ENCODE data around the gene DDX39B.

Gene DDX39B

GRCh38 chr6:31497531-31498476 is 44.0 kb downstream of the DDX39B start, which contains the start of gene MICB (continued):
- TF ChIP-seq ZNF148 (tag by site-specific recombination; IDR thresholded peaks at IDR 0.05; ENCODE audit: borderline replicate concordance) (no peak), ZNF366 (tag by site-specific recombination; conservative IDR thresholded peaks at IDR 0.05) (peak; percentile 70), ZNF362 (tag by site-specific recombination; IDR thresholded peaks at IDR 0.05) (peak; percentile 99), ZNF660 (tag by site-specific recombination; IDR thresholded peaks at IDR 0.05) (peak; percentile 20; the same call in 1 of the 2 replicates), IKZF3 (tag by site-specific recombination; IDR thresholded peaks at IDR 0.05) (peak; percentile 74), ZNF555 (tag by site-specific recombination; conservative IDR thresholded peaks at IDR 0.05) (no peak), ZNF19 (tag by site-specific recombination; IDR thresholded peaks at IDR 0.05; ENCODE audit: low read depth) (no peak), ZNF2 (tag by site-specific recombination; IDR thresholded peaks at IDR 0.05) (peak; percentile 15; the same call in 1 of the 2 replicates), WT1 (tag by site-specific recombination; IDR thresholded peaks at IDR 0.05) (no peak), ZBTB8A (tag by site-specific recombination; IDR thresholded peaks at IDR 0.05) (no peak), ZNF280D (tag by site-specific recombination; IDR thresholded peaks at IDR 0.05) (no peak), ZBTB26 (tag by site-specific recombination; optimal IDR thresholded peaks at IDR 0.05) (peak; percentile 58), ZBTB17 (tag by site-specific recombination; IDR thresholded peaks at IDR 0.05) (peak; percentile 68), ZNF175 (tag by site-specific recombination; IDR thresholded peaks at IDR 0.05) (no peak), KLF8 (tag by site-specific recombination; IDR thresholded peaks at IDR 0.05) (0 out of 2 replicates have a peak, but pooled peaks have one; percentile 56), ZNF335 (tag by site-specific recombination; conservative IDR thresholded peaks at IDR 0.05) (peak; percentile 83), YY2 (tag by site-specific recombination; IDR thresholded peaks at IDR 0.05) (no peak), ZNF629 (tag by site-specific recombination; IDR thresholded peaks at IDR 0.05) (0 out of 2 replicates have a peak, but pooled peaks have one; percentile 25), PRDM1 (tag by site-specific recombination; IDR thresholded peaks at IDR 0.05) (peak; percentile 87), ZBTB7A (tag by site-specific recombination; IDR thresholded peaks at IDR 0.05; ENCODE audit: low read depth) (peak; percentile 71; the same call in 1 of the 2 replicates), SCRT1 (tag by site-specific recombination; IDR thresholded peaks at IDR 0.05; ENCODE audit: borderline replicate concordance) (no peak), ZNF76 (tag by site-specific recombination; IDR thresholded peaks at IDR 0.05; ENCODE audit: borderline replicate concordance, low read depth) (peak; percentile 55; the same call in 1 of the 2 replicates), KLF7 (tag by site-specific recombination; IDR thresholded peaks at IDR 0.05; ENCODE audit: borderline replicate concordance) (no peak), ZNF18 (tag by site-specific recombination; IDR thresholded peaks at IDR 0.05) (no peak), HOXD13 (CRISPR knock-in tag; IDR thresholded peaks at IDR 0.05; ENCODE audit: borderline replicate concordance) (no peak)
- TF ChIP-seq, protein P1, sequence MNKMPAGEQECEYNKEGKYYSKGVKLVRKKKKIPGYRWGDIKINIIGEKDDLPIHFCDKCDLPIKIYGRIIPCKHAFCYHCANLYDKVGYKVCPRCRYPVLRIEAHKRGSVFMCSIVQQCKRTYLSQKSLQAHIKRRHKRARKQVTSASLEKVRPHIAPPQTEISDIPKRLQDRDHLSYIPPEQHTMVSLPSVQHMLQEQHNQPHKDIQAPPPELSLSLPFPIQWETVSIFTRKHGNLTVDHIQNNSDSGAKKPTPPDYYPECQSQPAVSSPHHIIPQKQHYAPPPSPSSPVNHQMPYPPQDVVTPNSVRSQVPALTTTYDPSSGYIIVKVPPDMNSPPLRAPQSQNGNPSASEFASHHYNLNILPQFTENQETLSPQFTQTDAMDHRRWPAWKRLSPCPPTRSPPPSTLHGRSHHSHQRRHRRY (tag by site-specific recombination; IDR thresholded peaks at IDR 0.05): no peak
- TF ChIP-seq, protein P2, sequence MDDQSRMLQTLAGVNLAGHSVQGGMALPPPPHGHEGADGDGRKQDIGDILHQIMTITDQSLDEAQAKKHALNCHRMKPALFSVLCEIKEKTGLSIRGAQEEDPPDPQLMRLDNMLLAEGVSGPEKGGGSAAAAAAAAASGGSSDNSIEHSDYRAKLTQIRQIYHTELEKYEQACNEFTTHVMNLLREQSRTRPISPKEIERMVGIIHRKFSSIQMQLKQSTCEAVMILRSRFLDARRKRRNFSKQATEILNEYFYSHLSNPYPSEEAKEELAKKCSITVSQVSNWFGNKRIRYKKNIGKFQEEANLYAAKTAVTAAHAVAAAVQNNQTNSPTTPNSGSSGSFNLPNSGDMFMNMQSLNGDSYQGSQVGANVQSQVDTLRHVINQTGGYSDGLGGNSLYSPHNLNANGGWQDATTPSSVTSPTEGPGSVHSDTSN (CRISPR knock-in tag; IDR thresholded peaks at IDR 0.05): no peak
